Stromal cell of bone marrow (primary cell): ENCODE results near the gene SLC24A3.

Source experiments
- DNase-seq: peaks from one replicate; pipeline ENCODE4 v3.0.0-alpha.2; 2012; ENCODE audit warnings: low read depth

Gene SLC24A3

GRCh38 chr20:19241440-19241839 lies 29.0 kb downstream of the SLC24A3 start:
- DNase-seq, result no peak

- DNase-seq, result no peak
Observed at GRCh38 chr20:19244291-19244690, 31.8 kb downstream of the SLC24A3 start.

- no peak for DNase-seq
Observed at GRCh38 chr20:19249106-19249879, 36.9 kb downstream of the SLC24A3 start.

- DNase-seq, result no peak
Observed at GRCh38 chr20:19250346-19250745, 37.9 kb downstream of the SLC24A3 start.

GRCh38 chr20:19251506-19251905 lies 39.1 kb downstream of the SLC24A3 start:
- no peak for DNase-seq

- DNase-seq, result no peak
Observed at GRCh38 chr20:19251958-19252357, 39.5 kb downstream of the SLC24A3 start.

- DNase-seq, result no peak
Observed at GRCh38 chr20:19252451-19253120, 40.1 kb downstream of the SLC24A3 start.

- no peak for DNase-seq
Observed at GRCh38 chr20:19253316-19253715, 40.9 kb downstream of the SLC24A3 start.

GRCh38 chr20:19253916-19254820 lies 41.7 kb downstream of the SLC24A3 start:
- DNase-seq, result no peak

- DNase-seq, result no peak
Observed at GRCh38 chr20:19254956-19255355, 42.5 kb downstream of the SLC24A3 start.

GRCh38 chr20:19256085-19256484 lies 43.6 kb downstream of the SLC24A3 start:
- no peak for DNase-seq

GRCh38 chr20:19256906-19257595 lies 44.6 kb downstream of the SLC24A3 start:
- no peak for DNase-seq

- no peak for DNase-seq
Observed at GRCh38 chr20:19257865-19258264, 45.4 kb downstream of the SLC24A3 start.

GRCh38 chr20:19259141-19259591 lies 46.7 kb downstream of the SLC24A3 start:
- no peak for DNase-seq

GRCh38 chr20:19260412-19261090 lies 48.1 kb downstream of the SLC24A3 start:
- no peak for DNase-seq

GRCh38 chr20:19264191-19264590 lies 51.7 kb downstream of the SLC24A3 start:
- DNase-seq, result no peak

- DNase-seq, result no peak
Observed at GRCh38 chr20:19265646-19266374, 53.4 kb downstream of the SLC24A3 start.

GRCh38 chr20:19268426-19268825 lies 56.0 kb downstream of the SLC24A3 start:
- no peak for DNase-seq

GRCh38 chr20:19269737-19270340 lies 57.4 kb downstream of the SLC24A3 start:
- no peak for DNase-seq
